GM12878 (cell line): ENCODE results near the gene CHIC2. TPM values are rescaled to one million over a fixed set of nuclear protein-coding genes. Genes with fewer than 3 reads are reported as not detected.

Experiments used
- ATAC-seq: fragments of 200-7000 bp; cut with Tn5 transposase; 3 replicates; pipeline ENCODE4 v1.9.1; 2020; ENCODE audit warnings: mild to moderate bottlenecking, moderate library complexity
- BruUV-seq: library from RNA; stranded (reverse); fragments of 400-500 nt; replicated peaks from 2 replicates; lab custom pipeline; 2021; lab: Mats Ljungman, UMichigan
- CTCF ChIA-PET: fragments of 300-600 bp; sonication (Branson Sonifier 250); formaldehyde crosslinking; extraction: SDS; loops from one replicate; lab custom pipeline; 2021; ENCODE audit warnings: inconsistent platforms; lab: Yijun Ruan, JAX
- POLR2A ChIA-PET: fragments of 350-600 bp; formaldehyde crosslinking; extraction: SDS; loops from one replicate; lab custom pipeline; 2021; ENCODE audit warnings: inconsistent platforms; lab: Charles Lee
- RAD21 ChIA-PET: fragments of 300-600 bp; sonication (Branson Sonifier 250); formaldehyde crosslinking; loops from one replicate; lab custom pipeline; 2023; ENCODE audit warnings: antibody characterized with exemption; ENCODE audit not compliant: unreplicated experiment; lab: Charles Lee
- SMC1A ChIA-PET: fragments of 300-600 bp; sonication (Branson Sonifier 250); formaldehyde crosslinking; loops from one replicate; lab custom pipeline; 2023; ENCODE audit not compliant: unreplicated experiment, uncharacterized antibody; lab: Charles Lee
- DNase-seq: peaks from one replicate; pipeline ENCODE4 v3.0.0-alpha.2; 2011; ENCODE audit warnings: low read depth, low spot score
- FAIRE-seq: peaks from 3 replicates; lab custom pipeline; 2011; peaks lifted over from hg19 to GRCh38; lab: Jason Lieb, UNC
- H2AFZ ChIP-seq: 2 replicates; pipeline ENCODE4 v1.6.0; 2011; ENCODE audit warnings: low read depth, low read length, control low read depth; ENCODE audit not compliant: control insufficient read depth
- H3K27ac ChIP-seq: 2 replicates; pipeline ENCODE4 v1.5.1; 2011; ENCODE audit warnings: control low read depth; ENCODE audit not compliant: control insufficient read depth, insufficient read depth
- H3K27me3 ChIP-seq, 2 experiments: replicated peaks in 1 of 2; 2 replicates each; pipeline versions ENCODE4 v1.6.0 to v1.6.1; 2011; ENCODE audit warnings: low read length in 1 of 2; ENCODE audit not compliant: control insufficient read depth in 2 of 2, insufficient read depth in 2 of 2
- H3K36me3 ChIP-seq, 2 experiments: 2 replicates each; pipeline ENCODE4 v1.5.1; 2011; ENCODE audit warnings: low read length in 1 of 2; ENCODE audit not compliant: control insufficient read depth in 2 of 2, insufficient read depth in 2 of 2
- H3K4me1 ChIP-seq: 2 replicates; pipeline ENCODE4 v1.6.1; 2011; ENCODE audit warnings: mild to moderate bottlenecking, low read length, moderate library complexity, mixed read lengths; ENCODE audit not compliant: control insufficient read depth, insufficient read depth
- H3K4me2 ChIP-seq: 2 replicates; pipeline ENCODE4 v1.6.0; 2011; ENCODE audit warnings: control low read depth; ENCODE audit not compliant: control insufficient read depth, insufficient read depth
- H3K4me3 ChIP-seq: fragments of 200-600 bp; sonication (generic); 2 replicates; pipeline ENCODE4 v1.5.1; 2016
- H3K79me2 ChIP-seq: 2 replicates; pipeline ENCODE4 v1.6.0; 2011; ENCODE audit warnings: low read length; ENCODE audit not compliant: control insufficient read depth, insufficient read depth
- H3K9ac ChIP-seq: 2 replicates; pipeline ENCODE4 v1.8.0; 2011; ENCODE audit warnings: low read length, control low read depth, mixed read lengths; ENCODE audit not compliant: control insufficient read depth, insufficient read depth
- H3K9me3 ChIP-seq: replicated peaks from 3 replicates; pipeline ENCODE4 v1.5.1; 2011; ENCODE audit warnings: mild to moderate bottlenecking, low read length; ENCODE audit not compliant: control insufficient read depth, insufficient read depth
- H4K20me1 ChIP-seq: 2 replicates; pipeline ENCODE4 v1.6.0; 2011; ENCODE audit not compliant: control insufficient read depth, insufficient read depth
- CBX5 ChIP-seq: sonication (generic); IDR thresholded peaks from 2 replicates; pipeline ENCODE4 v1.6.1; 2016; ENCODE audit warnings: low read depth, moderate library complexity, mild to moderate bottlenecking, inconsistent platforms
- DPF2 ChIP-seq: fragments of 450-650 bp; IDR thresholded peaks from 2 replicates; pipeline ENCODE4 v1.6.1; 2017; ENCODE audit warnings: mild to moderate bottlenecking
- E2F8 ChIP-seq: fragments of 450-650 bp; IDR thresholded peaks from 2 replicates; pipeline ENCODE4 v1.6.1; 2018; ENCODE audit warnings: mild to moderate bottlenecking, low read depth, moderate library complexity; ENCODE audit not compliant: partially characterized antibody
- E4F1 ChIP-seq: fragments of 450-650 bp; IDR thresholded peaks from 2 replicates; pipeline ENCODE4 v1.6.1; 2018; ENCODE audit warnings: borderline replicate concordance, mild to moderate bottlenecking; ENCODE audit not compliant: partially characterized antibody
- ETV6 ChIP-seq, 2 experiments: fragments of 450-650 bp in 1 of 2; IDR thresholded peaks in 1 of 2; conservative IDR thresholded peaks in 1 of 2; 2 replicates each; pipeline ENCODE4 v1.6.1; 2014; ENCODE audit warnings: antibody characterized with exemption in 1 of 2, borderline replicate concordance in 1 of 2, low read depth in 1 of 2, mild to moderate bottlenecking in 1 of 2, moderate library complexity in 1 of 2
- EZH2 ChIP-seq: IDR thresholded peaks from 2 replicates; pipeline ENCODE4 v1.6.1; 2012; ENCODE audit warnings: low read depth, mild to moderate bottlenecking, control low read depth, inconsistent platforms, low read length, borderline replicate concordance; ENCODE audit not compliant: control insufficient read depth
- GABPA ChIP-seq: IDR thresholded peaks from 2 replicates; pipeline ENCODE4 v1.6.1; 2014; ENCODE audit warnings: antibody characterized with exemption, low read depth, mild to moderate bottlenecking, inconsistent platforms
- IKZF2 ChIP-seq, 2 experiments: fragments of 450-650 bp; IDR thresholded peaks; 2 replicates each; pipeline ENCODE4 v1.6.1; 2017; ENCODE audit warnings: mild to moderate bottlenecking in 2 of 2, moderate library complexity in 2 of 2
- MLLT1 ChIP-seq: fragments of 450-650 bp; IDR thresholded peaks from 2 replicates; pipeline ENCODE4 v1.6.1; 2016; ENCODE audit warnings: mild to moderate bottlenecking
- POLR2A ChIP-seq: IDR thresholded peaks from 2 replicates; pipeline ENCODE4 v1.6.1; 2011; ENCODE audit warnings: low read depth, mild to moderate bottlenecking, low read length
- RAD21 ChIP-seq: IDR thresholded peaks from 2 replicates; pipeline ENCODE4 v1.6.1; 2011; ENCODE audit warnings: mild to moderate bottlenecking, low read depth, low read length, moderate library complexity; ENCODE audit not compliant: insufficient read depth
- RAD51 ChIP-seq: fragments of 450-650 bp; IDR thresholded peaks from 2 replicates; pipeline ENCODE4 v1.6.1; 2016; ENCODE audit warnings: moderate library complexity, mild to moderate bottlenecking, inconsistent platforms
- RBBP5 ChIP-seq: fragments of 200-600 bp; sonication (generic); conservative IDR thresholded peaks from 2 replicates; pipeline ENCODE4 v1.6.1; 2016
- ZNF622 ChIP-seq: fragments of 450-650 bp; IDR thresholded peaks from 2 replicates; pipeline ENCODE4 v1.6.1; 2017; ENCODE audit warnings: mild to moderate bottlenecking, inconsistent platforms
- WGBS: methylation state at CpG from one replicate; pipeline ENCODE4 v1.1.6; 2016; ENCODE audit warnings: low lambda C conversion rate; ENCODE audit not compliant: insufficient replicate concordance, insufficient coverage; ENCODE audit errors: missing lambda C conversion rate; 5-methylcytosine and 5-hydroxymethylcytosine counted together
- in situ Hi-C: fragments of 300-500 bp; cut with MboI; formaldehyde crosslinking; loops from 9 replicates; pipeline ENCODE4 v1.14.3; 2018; ENCODE audit warnings: mixed read lengths
- intact Hi-C: fragments of 100-400 bp; cut with micrococcal nuclease; formaldehyde crosslinking; loops from one replicate; pipeline ENCODE4 v1.14.2; 2022; ENCODE audit not compliant: unreplicated experiment
- polyA plus RNA-seq, 11 experiments: library from polyadenylated mRNA; depleted of rRNA in 4 of 11; unstranded in 6 of 11; stranded (reverse) in 5 of 11; fragments of >200 nt; fragmentation: Nextera tagmentation in 4 of 11; fragmentation: Illumina TruSeq in 1 of 11; extraction: Ambion mirVana in 4 of 11; extraction: Trizol in 1 of 11; gene quantifications; 1 replicate in 1 of 11; 2 replicates in 10 of 11; pipeline versions ENCODE4 v1.2.1 to v1.2.3, GENCODE V29; 2011 to 2016; ENCODE audit warnings: inconsistent platforms in 2 of 11, missing spikeins in 2 of 11, low read depth in 1 of 11
- total RNA-seq, 4 experiments: library from RNA; depleted of rRNA in 3 of 4; stranded (reverse); fragments of >200 nt in 3 of 4; fragmentation: Illumina TruSeq in 1 of 4; extraction: Trizol in 1 of 4; gene quantifications; 2 replicates each; pipeline versions ENCODE4 v1.2.1 to v1.2.3, GENCODE V29; 2013 to 2021

CHIC2 gene
- total and polyA plus RNA-seq, 10 of the 15 experiments (the other 5 are each of a cell fraction or from before 2014, with no cell fraction given) = 0.80 to 24.4 (median 12.2) TPM

- Histone ChIP-seq H3K27ac (no peak overlapping the region), H4K20me1 (no peaks in the 10 kb centered on the region), H3K9me3 (no peaks in the 10 kb centered on the region), H2AFZ (no peak overlapping the region), H3K79me2 (no peaks in the 10 kb centered on the region), H3K27me3 (peaks cover 24 to 26% of the 10 kb centered on the region in 2 experiments), H3K4me2 (no peak overlapping the region), H3K4me3 (no peak overlapping the region), H3K36me3 (no peaks in the 10 kb centered on the region), H3K9ac (no peak overlapping the region), H3K4me1 (peaks cover 22% of the 10 kb centered on the region)
- no peak for ATAC-seq
- intact Hi-C loops (no loop called here), in situ Hi-C loops (no loop called here)
- CTCF ChIA-PET = no interaction called here
- FAIRE-seq = no peak
- TF ChIP-seq E2F8 (no peak), GABPA (no peak), ETV6 (conservative IDR thresholded peaks at IDR 0.05 in 1 of 2, IDR thresholded peaks at IDR 0.05 in 1 of 2; ENCODE audit: borderline replicate concordance in 1 of 2, low read depth in 1 of 2) (no peak), DPF2 (no peak), RAD51 (no peak), RAD21 (no peak), CBX5 (no peak), MLLT1 (no peak), E4F1 (no peak), IKZF2 (IDR thresholded peaks at IDR 0.05) (no peak), RBBP5 (no peak), EZH2 (no peak), ZNF622 (no peak), POLR2A (no peak)
- 30% methylated on average over 8 of the region's 8 CpGs for WGBS
- BruUV-seq = no TSS peak
- RAD21 ChIA-PET = no interaction called here
- SMC1A ChIA-PET = interaction anchor here (0.5 kb wide), 1 partner anchor 113 kb away, joined by 4 read pairs; no protein-coding TSS in a partner anchor
- DNase-seq = no peak
- POLR2A ChIA-PET = interaction anchor here (0.7 to 0.8 kb wide), 2 partner anchors 10 to 14 kb away, joined by 3 read pairs; no protein-coding TSS in a partner anchor
Observed at GRCh38 chr4:54103190-54103574, 38.8 kb upstream of the CHIC2 start.
